Endothelial cell of umbilical vein (primary cell): ENCODE results near the gene DCAF7. TPM values are rescaled to one million over a fixed set of nuclear protein-coding genes. Genes with fewer than 3 reads are reported as not detected.

Source experiments
- BruUV-seq: library from RNA; stranded (reverse); fragments of 400-500 nt; replicated peaks from 2 replicates; lab custom pipeline; 2021; lab: Mats Ljungman, UMichigan
- CTCF ChIA-PET: fragments of 300-600, 350-600 bp; sonication (Branson Sonifier 250); formaldehyde crosslinking; loops from one replicate; lab custom pipeline; 2021; ENCODE audit warnings: antibody characterized with exemption, inconsistent platforms; lab: Charles Lee
- POLR2A ChIA-PET: fragments of 300-600, 350-600 bp; sonication (Branson Sonifier 250); formaldehyde crosslinking; loops from one replicate; lab custom pipeline; 2021; ENCODE audit warnings: antibody characterized with exemption, inconsistent platforms; lab: Charles Lee
- DNase-seq: peaks from one replicate; pipeline ENCODE4 v3.0.0-alpha.2; 2011; ENCODE audit warnings: low read depth, low spot score
- FAIRE-seq: peaks from 2 replicates; lab custom pipeline; 2011; peaks lifted over from hg19 to GRCh38; lab: Jason Lieb, UNC
- H2AFZ ChIP-seq: 2 replicates; pipeline ENCODE4 v1.6.0; 2012; ENCODE audit warnings: low read depth, low read length, control low read depth, inconsistent platforms
- H3K27ac ChIP-seq: 2 replicates; pipeline ENCODE4 v1.5.1; 2011; ENCODE audit warnings: low read depth, mild to moderate bottlenecking, control low read depth, low read length, moderate library complexity; ENCODE audit not compliant: insufficient read depth
- H3K27me3 ChIP-seq, 2 experiments: 2 replicates each; pipeline versions ENCODE4 v1.6.0 to v1.6.1; 2011; ENCODE audit warnings: low read length in 2 of 2, mixed read lengths in 1 of 2; ENCODE audit not compliant: control insufficient read depth in 2 of 2, insufficient read depth in 2 of 2
- H3K36me3 ChIP-seq, 2 experiments: 2 replicates in 1 of 2; 3 replicates in 1 of 2; pipeline ENCODE4 v1.5.1; 2011; ENCODE audit warnings: low read length in 2 of 2, mild to moderate bottlenecking in 1 of 2, moderate library complexity in 1 of 2; ENCODE audit not compliant: control insufficient read depth in 2 of 2, insufficient read depth in 2 of 2; ENCODE audit errors: extremely low read depth in 1 of 2
- H3K4me1 ChIP-seq: 3 replicates; pipeline ENCODE4 v1.5.1; 2011; ENCODE audit warnings: mild to moderate bottlenecking, low read length; ENCODE audit not compliant: control insufficient read depth, insufficient read depth; ENCODE audit errors: extremely low read depth
- H3K4me2 ChIP-seq: 2 replicates; pipeline ENCODE4 v1.6.1; 2011; ENCODE audit warnings: low read length, control low read depth, mixed read lengths; ENCODE audit not compliant: insufficient read depth
- H3K4me3 ChIP-seq, 3 experiments: fragments of 200-600 bp in 1 of 3; sonication (generic), shearing (Covaris generic) in 1 of 3; replicated peaks in 1 of 3; 2 replicates each; pipeline ENCODE4 v1.5.1; 2011 to 2016; ENCODE audit warnings: control low read depth in 3 of 3, low read length in 3 of 3, mild to moderate bottlenecking in 2 of 3, inconsistent platforms in 1 of 3, low read depth in 1 of 3, moderate library complexity in 1 of 3; ENCODE audit not compliant: insufficient read depth in 1 of 3
- H3K79me2 ChIP-seq: 2 replicates; pipeline ENCODE4 v1.6.0; 2012; ENCODE audit warnings: low read length, inconsistent platforms; ENCODE audit not compliant: control insufficient read depth, insufficient read depth
- H3K9ac ChIP-seq: replicated peaks from 2 replicates; pipeline ENCODE3; 2011; ENCODE audit warnings: low read length, control low read depth; ENCODE audit not compliant: insufficient read depth; ENCODE audit errors: extremely low read depth
- H3K9me1 ChIP-seq: replicated peaks from 3 replicates; pipeline ENCODE4 v1.6.0; 2011; ENCODE audit warnings: mild to moderate bottlenecking, low read length; ENCODE audit not compliant: control insufficient read depth, insufficient read depth; ENCODE audit errors: extremely low read depth
- H3K9me3 ChIP-seq: replicated peaks from 2 replicates; pipeline ENCODE4 v1.5.1; 2012; ENCODE audit warnings: low read length, inconsistent platforms; ENCODE audit not compliant: control insufficient read depth, insufficient read depth
- H4K20me1 ChIP-seq: replicated peaks from 2 replicates; pipeline ENCODE3; 2011; ENCODE audit warnings: mild to moderate bottlenecking, low read length; ENCODE audit not compliant: control insufficient read depth, insufficient read depth; ENCODE audit errors: extremely low read depth
- CTCF ChIP-seq, 2 donors: IDR thresholded peaks; 1 replicate in 1 of 2; 2 replicates in 1 of 2; pipeline ENCODE4 v1.5.1; 2011; ENCODE audit warnings: low read length in 2 of 2, mild to moderate bottlenecking in 2 of 2, moderate library complexity in 2 of 2, control low read depth in 1 of 2, inconsistent platforms in 1 of 2, low read depth in 1 of 2; ENCODE audit not compliant: insufficient read depth in 1 of 2; ENCODE audit errors: extremely low read depth in 1 of 2
- EZH2 ChIP-seq: IDR thresholded peaks from 2 replicates; pipeline ENCODE4 v1.6.1; 2012; ENCODE audit warnings: borderline replicate concordance, low read depth, mild to moderate bottlenecking, moderate library complexity, low read length, inconsistent platforms; ENCODE audit not compliant: severe bottlenecking
- FOS ChIP-seq: IDR thresholded peaks from 2 replicates; pipeline ENCODE4 v1.6.1; 2011; ENCODE audit warnings: mild to moderate bottlenecking, low read length, moderate library complexity, borderline replicate concordance; ENCODE audit not compliant: insufficient read depth
- GATA2 ChIP-seq: IDR thresholded peaks from 2 replicates; pipeline ENCODE4 v1.7.0; 2011; ENCODE audit warnings: low read depth, mild to moderate bottlenecking, moderate library complexity, mixed read lengths, low read length; ENCODE audit not compliant: insufficient read length, insufficient read depth
- JUN ChIP-seq: IDR thresholded peaks from 2 replicates; pipeline ENCODE4 v1.6.1; 2011; ENCODE audit warnings: borderline replicate concordance, low read depth; ENCODE audit not compliant: insufficient read length, insufficient read depth
- MYC ChIP-seq: IDR thresholded peaks from one replicate; pipeline ENCODE4 v1.6.1; 2011; ENCODE audit warnings: mild to moderate bottlenecking, low read depth, low read length
- POLR2A ChIP-seq: IDR thresholded peaks from 2 replicates; pipeline ENCODE4 v1.6.1; 2012; ENCODE audit warnings: low read depth, mild to moderate bottlenecking, control low read depth, low read length
- POLR2AphosphoS5 ChIP-seq: IDR thresholded peaks from 2 replicates; pipeline ENCODE4 v1.6.1; 2012; ENCODE audit warnings: low read depth, mild to moderate bottlenecking, control low read depth, low read length, moderate library complexity; ENCODE audit not compliant: insufficient read depth
- dilution Hi-C: fragments of 300-500 bp; cut with MboI; formaldehyde crosslinking; loops from one replicate; pipeline ENCODE4 v1.15.0; 2019; ENCODE audit warnings: low sequenced_read_pairs; ENCODE audit not compliant: extremely low pct_ligation_motif_present
- intact Hi-C: fragments of 100-400 bp; cut with micrococcal nuclease; formaldehyde crosslinking; loops from one replicate; pipeline ENCODE4 v1.10.0; 2022
- polyA plus RNA-seq, 4 experiments: library from polyadenylated mRNA; depleted of rRNA in 3 of 4; stranded (reverse) in 3 of 4; unstranded in 1 of 4; fragments of >200 nt; gene quantifications; 2 replicates each; pipeline versions ENCODE4 v1.2.1 to v1.2.3, GENCODE V29; 2011 to 2012; ENCODE audit warnings: missing spikeins in 1 of 4
- total RNA-seq: library from RNA; stranded (reverse); gene quantifications from 2 replicates; pipeline ENCODE4 v1.2.3, GENCODE V29; 2021
- TF ChIP-seq, protein P1 (sequence below): IDR thresholded peaks from 2 replicates; pipeline ENCODE4 v1.6.1; 2011; ENCODE audit not compliant: insufficient read depth, insufficient read length

Gene DCAF7
- total and polyA plus RNA-seq, 2 donors (not counting 3 experiments of a cell fraction or from before 2014, with no cell fraction given): 82.8 to 100 TPM

DNA sequence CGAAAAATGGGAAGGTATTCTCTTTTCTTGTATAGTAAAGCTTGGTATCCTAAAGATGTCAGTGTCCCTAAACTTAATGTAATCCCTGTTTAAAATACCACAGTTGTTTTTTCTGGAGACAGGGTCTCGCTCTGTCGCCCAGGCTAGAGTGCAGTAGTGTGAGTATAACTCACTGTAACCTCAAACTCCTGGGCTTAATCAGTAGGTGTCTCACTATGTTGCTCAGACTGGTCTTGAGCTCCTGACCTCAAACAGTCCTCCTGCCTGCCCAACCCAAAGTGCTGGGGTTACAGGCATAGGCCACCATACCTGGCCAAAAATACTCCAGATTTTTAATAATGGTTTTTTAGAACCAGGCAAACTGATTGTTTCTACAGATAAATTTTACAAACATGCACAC lies 8.2 kb downstream of the DCAF7 start:
- no peak overlapping the region for H3K4me2 ChIP-seq
- intact Hi-C loops: no loop called here
- H4K20me1 ChIP-seq: peaks cover 15% of the 10 kb centered on the region
- FAIRE-seq (no peak), DNase-seq (no peak)
- H3K27me3 ChIP-seq: no peaks in the 10 kb centered on the region
- no peaks in the 10 kb centered on the region for H3K9me3 ChIP-seq
- CTCF ChIA-PET: no interaction called here
- no peak overlapping the region for H3K4me3 ChIP-seq
- no peaks in the 10 kb centered on the region for H3K36me3 ChIP-seq
- no peak overlapping the region for H3K9ac ChIP-seq
- no peak for TF ChIP-seq GATA2
- TF ChIP-seq EZH2: no peak
- no peak for TF ChIP-seq FOS
- TF ChIP-seq POLR2A: no peak
- no peak for TF ChIP-seq MYC
- TF ChIP-seq, protein P1, sequence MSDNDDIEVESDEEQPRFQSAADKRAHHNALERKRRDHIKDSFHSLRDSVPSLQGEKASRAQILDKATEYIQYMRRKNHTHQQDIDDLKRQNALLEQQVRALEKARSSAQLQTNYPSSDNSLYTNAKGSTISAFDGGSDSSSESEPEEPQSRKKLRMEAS: no peak
- no peak for TF ChIP-seq CTCF (IDR thresholded peaks at IDR 0.05; ENCODE audit: extremely low read depth in 1 of 2, insufficient read depth in 1 of 2, low read depth in 1 of 2, low read length in 2 of 2)
- TF ChIP-seq JUN: no peak
- TF ChIP-seq POLR2AphosphoS5: no peak
- no peaks in the 10 kb centered on the region for H3K9me1 ChIP-seq
- H3K27ac ChIP-seq: no peak overlapping the region
- no TSS peak for BruUV-seq
- no peaks in the 10 kb centered on the region for H3K4me1 ChIP-seq
- dilution Hi-C loops: no loop called here
- peaks cover 93% of the 10 kb centered on the region for H3K79me2 ChIP-seq
- POLR2A ChIA-PET: no interaction called here
- H2AFZ ChIP-seq: no peak overlapping the region
